Measurements from ENCODE around the gene AQP11.

- no peak for TF ChIP-seq EZH2 (IDR thresholded peaks at IDR 0.05; ENCODE audit: low read depth)
- TF ChIP-seq, protein P1, sequence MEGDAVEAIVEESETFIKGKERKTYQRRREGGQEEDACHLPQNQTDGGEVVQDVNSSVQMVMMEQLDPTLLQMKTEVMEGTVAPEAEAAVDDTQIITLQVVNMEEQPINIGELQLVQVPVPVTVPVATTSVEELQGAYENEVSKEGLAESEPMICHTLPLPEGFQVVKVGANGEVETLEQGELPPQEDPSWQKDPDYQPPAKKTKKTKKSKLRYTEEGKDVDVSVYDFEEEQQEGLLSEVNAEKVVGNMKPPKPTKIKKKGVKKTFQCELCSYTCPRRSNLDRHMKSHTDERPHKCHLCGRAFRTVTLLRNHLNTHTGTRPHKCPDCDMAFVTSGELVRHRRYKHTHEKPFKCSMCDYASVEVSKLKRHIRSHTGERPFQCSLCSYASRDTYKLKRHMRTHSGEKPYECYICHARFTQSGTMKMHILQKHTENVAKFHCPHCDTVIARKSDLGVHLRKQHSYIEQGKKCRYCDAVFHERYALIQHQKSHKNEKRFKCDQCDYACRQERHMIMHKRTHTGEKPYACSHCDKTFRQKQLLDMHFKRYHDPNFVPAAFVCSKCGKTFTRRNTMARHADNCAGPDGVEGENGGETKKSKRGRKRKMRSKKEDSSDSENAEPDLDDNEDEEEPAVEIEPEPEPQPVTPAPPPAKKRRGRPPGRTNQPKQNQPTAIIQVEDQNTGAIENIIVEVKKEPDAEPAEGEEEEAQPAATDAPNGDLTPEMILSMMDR (conservative IDR thresholded peaks at IDR 0.05), result no peak
These were observed 21.4 kb upstream of the AQP11 start for GRCh38 chr11:77568306-77568705.
